ENCODE measurements around the gene NRXN2. TPM values are rescaled to one million over a fixed set of nuclear protein-coding genes. Genes with fewer than 3 reads are reported as not detected.

Gene NRXN2
- total and polyA plus RNA-seq, 4 donors, result 0.17 to 2.8 (median 1.4) TPM

DNA sequence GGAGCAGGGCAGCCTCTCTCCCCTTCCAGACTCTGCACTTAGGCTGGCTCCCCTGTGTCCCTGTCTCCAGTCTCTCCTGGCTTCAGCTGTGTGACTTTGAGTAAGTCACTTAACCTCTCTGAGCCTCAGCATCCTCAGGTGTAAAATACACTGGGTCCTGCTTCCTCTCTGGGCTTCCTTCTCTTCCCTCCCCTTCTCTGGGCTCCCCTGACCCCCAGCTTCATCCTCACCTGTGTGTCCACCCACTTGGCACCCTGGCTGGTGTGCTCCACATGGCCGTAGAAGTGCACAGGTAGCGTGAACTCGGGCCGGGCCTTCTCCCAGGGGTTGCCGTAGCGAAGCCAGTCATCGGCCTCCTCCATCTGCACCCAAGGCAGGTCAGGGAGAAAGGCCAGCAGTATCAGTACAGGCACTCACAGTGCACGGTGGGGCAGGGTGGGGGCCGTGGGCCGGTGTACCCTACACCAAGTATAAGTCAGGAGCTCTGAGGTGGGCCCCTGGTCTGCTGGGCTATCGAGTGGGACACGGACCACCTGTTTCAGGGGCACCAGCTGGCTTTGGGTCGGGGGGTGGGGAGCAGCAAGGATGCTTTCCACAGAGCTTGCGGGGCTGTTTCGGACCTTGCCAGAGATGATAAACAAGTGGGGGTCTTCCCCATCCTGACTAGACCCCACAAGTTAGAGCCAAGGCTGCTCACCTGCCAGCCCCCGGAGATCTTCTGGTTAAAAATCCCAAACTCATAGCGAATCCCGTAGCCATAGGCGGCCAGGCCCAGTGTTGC is 34.7 kb upstream of the NRXN2 start:
- WGBS, result 88% methylated on average over 19 of the region's 19 CpGs
- H3K27me3 ChIP-seq (ENCODE audit: control insufficient read depth in 4 of 4, insufficient read depth in 4 of 4, low read length in 3 of 4), result no peaks in the 10 kb centered on the region
- no peak overlapping the region for H3K27ac ChIP-seq (ENCODE audit: low read depth in 1 of 2, low read length in 2 of 2)
- peaks cover 0 to 6% (median 3%) of the 10 kb centered on the region in 4 donors for H3K36me3 ChIP-seq (ENCODE audit: control insufficient read depth in 4 of 4, insufficient read depth in 3 of 4, low read depth in 1 of 4, low read length in 3 of 4)
- H3K9ac ChIP-seq (ENCODE audit: low read depth in 1 of 2, low read length in 2 of 2), result no peak overlapping the region
- H3K4me1 ChIP-seq (ENCODE audit: control insufficient read depth in 4 of 4, insufficient read depth in 4 of 4, low read length in 3 of 4), result no peaks in the 10 kb centered on the region
- TF ChIP-seq, protein P1, sequence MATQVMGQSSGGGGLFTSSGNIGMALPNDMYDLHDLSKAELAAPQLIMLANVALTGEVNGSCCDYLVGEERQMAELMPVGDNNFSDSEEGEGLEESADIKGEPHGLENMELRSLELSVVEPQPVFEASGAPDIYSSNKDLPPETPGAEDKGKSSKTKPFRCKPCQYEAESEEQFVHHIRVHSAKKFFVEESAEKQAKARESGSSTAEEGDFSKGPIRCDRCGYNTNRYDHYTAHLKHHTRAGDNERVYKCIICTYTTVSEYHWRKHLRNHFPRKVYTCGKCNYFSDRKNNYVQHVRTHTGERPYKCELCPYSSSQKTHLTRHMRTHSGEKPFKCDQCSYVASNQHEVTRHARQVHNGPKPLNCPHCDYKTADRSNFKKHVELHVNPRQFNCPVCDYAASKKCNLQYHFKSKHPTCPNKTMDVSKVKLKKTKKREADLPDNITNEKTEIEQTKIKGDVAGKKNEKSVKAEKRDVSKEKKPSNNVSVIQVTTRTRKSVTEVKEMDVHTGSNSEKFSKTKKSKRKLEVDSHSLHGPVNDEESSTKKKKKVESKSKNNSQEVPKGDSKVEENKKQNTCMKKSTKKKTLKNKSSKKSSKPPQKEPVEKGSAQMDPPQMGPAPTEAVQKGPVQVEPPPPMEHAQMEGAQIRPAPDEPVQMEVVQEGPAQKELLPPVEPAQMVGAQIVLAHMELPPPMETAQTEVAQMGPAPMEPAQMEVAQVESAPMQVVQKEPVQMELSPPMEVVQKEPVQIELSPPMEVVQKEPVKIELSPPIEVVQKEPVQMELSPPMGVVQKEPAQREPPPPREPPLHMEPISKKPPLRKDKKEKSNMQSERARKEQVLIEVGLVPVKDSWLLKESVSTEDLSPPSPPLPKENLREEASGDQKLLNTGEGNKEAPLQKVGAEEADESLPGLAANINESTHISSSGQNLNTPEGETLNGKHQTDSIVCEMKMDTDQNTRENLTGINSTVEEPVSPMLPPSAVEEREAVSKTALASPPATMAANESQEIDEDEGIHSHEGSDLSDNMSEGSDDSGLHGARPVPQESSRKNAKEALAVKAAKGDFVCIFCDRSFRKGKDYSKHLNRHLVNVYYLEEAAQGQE (IDR thresholded peaks at IDR 0.05), result no peak
- TF ChIP-seq, protein P2, sequence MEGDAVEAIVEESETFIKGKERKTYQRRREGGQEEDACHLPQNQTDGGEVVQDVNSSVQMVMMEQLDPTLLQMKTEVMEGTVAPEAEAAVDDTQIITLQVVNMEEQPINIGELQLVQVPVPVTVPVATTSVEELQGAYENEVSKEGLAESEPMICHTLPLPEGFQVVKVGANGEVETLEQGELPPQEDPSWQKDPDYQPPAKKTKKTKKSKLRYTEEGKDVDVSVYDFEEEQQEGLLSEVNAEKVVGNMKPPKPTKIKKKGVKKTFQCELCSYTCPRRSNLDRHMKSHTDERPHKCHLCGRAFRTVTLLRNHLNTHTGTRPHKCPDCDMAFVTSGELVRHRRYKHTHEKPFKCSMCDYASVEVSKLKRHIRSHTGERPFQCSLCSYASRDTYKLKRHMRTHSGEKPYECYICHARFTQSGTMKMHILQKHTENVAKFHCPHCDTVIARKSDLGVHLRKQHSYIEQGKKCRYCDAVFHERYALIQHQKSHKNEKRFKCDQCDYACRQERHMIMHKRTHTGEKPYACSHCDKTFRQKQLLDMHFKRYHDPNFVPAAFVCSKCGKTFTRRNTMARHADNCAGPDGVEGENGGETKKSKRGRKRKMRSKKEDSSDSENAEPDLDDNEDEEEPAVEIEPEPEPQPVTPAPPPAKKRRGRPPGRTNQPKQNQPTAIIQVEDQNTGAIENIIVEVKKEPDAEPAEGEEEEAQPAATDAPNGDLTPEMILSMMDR (IDR thresholded peaks at IDR 0.05; ENCODE audit: low read depth, low read length, missing input control), result no peak
- TF ChIP-seq RXRA (IDR thresholded peaks at IDR 0.05) (no peak), RAD21 (IDR thresholded peaks at IDR 0.05) (no peak), GABPA (IDR thresholded peaks at IDR 0.05 in 1 of 2, conservative IDR thresholded peaks at IDR 0.05 in 1 of 2) (no peak), SP1 (IDR thresholded peaks at IDR 0.05) (no peak)
- TF ChIP-seq, protein P3, sequence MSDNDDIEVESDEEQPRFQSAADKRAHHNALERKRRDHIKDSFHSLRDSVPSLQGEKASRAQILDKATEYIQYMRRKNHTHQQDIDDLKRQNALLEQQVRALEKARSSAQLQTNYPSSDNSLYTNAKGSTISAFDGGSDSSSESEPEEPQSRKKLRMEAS (IDR thresholded peaks at IDR 0.05), result no peak
- no peak for DNase-seq (ENCODE audit: low spot score)
- H3K9me3 ChIP-seq (ENCODE audit: control insufficient read depth in 4 of 4, low read length in 3 of 4), result no peaks in the 10 kb centered on the region
- H3K4me3 ChIP-seq (ENCODE audit: low read depth in 1 of 3, low read length in 3 of 3), result no peak overlapping the region

DNA sequence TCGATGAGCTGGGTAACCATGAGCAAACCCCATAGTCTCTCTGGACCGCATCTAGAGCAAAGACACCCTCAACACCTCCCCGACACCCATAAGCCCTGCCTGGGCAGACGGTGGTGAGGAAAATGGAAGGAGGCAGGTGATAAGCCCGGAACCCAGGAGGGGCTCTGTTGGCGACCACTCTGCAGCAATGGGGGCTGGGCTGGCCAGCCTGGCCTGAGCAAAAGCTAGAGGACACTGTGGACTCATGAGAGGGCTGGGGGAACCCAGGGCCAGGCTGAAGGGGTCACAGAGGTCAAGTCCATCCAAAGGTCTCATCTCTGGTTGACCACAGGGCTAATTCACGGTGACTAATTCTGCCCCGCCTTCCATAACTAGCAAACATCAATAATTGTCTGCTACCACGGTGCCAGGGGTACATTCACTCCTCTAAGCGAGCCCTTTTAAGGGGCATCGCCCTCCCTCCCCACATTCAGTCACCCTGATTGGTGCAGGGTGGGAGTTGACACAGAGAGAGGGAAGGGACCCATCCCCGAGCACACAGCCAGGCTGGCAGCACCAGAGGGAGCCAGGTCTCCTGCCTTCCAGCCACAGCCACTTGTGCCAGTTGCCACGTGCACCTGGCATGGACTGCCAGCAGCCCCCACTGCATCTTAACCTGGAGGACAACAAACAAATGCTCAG is 32.8 kb upstream of the NRXN2 start:
- no peaks in the 10 kb centered on the region for H3K27me3 ChIP-seq (ENCODE audit: control insufficient read depth in 4 of 4, insufficient read depth in 4 of 4, low read length in 3 of 4)
- no peak for DNase-seq (ENCODE audit: low spot score)
- H3K27ac ChIP-seq (ENCODE audit: low read depth in 1 of 2, low read length in 2 of 2), result no peak overlapping the region
- no peaks in the 10 kb centered on the region for H3K4me1 ChIP-seq (ENCODE audit: control insufficient read depth in 4 of 4, insufficient read depth in 4 of 4, low read length in 3 of 4)
- no peak for TF ChIP-seq JUND (IDR thresholded peaks at IDR 0.05)
- no peak for TF ChIP-seq NR2F2 (IDR thresholded peaks at IDR 0.05)
- no peak for TF ChIP-seq HNF4G (IDR thresholded peaks at IDR 0.05)
- TF ChIP-seq, protein P4, sequence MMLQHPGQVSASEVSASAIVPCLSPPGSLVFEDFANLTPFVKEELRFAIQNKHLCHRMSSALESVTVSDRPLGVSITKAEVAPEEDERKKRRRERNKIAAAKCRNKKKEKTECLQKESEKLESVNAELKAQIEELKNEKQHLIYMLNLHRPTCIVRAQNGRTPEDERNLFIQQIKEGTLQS (IDR thresholded peaks at IDR 0.05), result no peak
- no peak for TF ChIP-seq SP1 (IDR thresholded peaks at IDR 0.05)
- no peak for TF ChIP-seq YY1 (IDR thresholded peaks at IDR 0.05)
- TF ChIP-seq RXRA (IDR thresholded peaks at IDR 0.05), result no peak
- WGBS, result 84% methylated on average over 13 of the region's 13 CpGs
- H3K9me3 ChIP-seq (ENCODE audit: control insufficient read depth in 4 of 4, low read length in 3 of 4), result no peaks in the 10 kb centered on the region
- H3K9ac ChIP-seq (ENCODE audit: low read depth in 1 of 2, low read length in 2 of 2), result no peak overlapping the region
- no peaks in the 10 kb centered on the region for H3K36me3 ChIP-seq (ENCODE audit: control insufficient read depth in 4 of 4, insufficient read depth in 3 of 4, low read depth in 1 of 4, low read length in 3 of 4)
- H3K4me3 ChIP-seq (ENCODE audit: low read depth in 1 of 3, low read length in 3 of 3), result no peak overlapping the region

All from liver (tissue), 9 donors.